ENCODE data around the gene RNU7-1.

DNA sequence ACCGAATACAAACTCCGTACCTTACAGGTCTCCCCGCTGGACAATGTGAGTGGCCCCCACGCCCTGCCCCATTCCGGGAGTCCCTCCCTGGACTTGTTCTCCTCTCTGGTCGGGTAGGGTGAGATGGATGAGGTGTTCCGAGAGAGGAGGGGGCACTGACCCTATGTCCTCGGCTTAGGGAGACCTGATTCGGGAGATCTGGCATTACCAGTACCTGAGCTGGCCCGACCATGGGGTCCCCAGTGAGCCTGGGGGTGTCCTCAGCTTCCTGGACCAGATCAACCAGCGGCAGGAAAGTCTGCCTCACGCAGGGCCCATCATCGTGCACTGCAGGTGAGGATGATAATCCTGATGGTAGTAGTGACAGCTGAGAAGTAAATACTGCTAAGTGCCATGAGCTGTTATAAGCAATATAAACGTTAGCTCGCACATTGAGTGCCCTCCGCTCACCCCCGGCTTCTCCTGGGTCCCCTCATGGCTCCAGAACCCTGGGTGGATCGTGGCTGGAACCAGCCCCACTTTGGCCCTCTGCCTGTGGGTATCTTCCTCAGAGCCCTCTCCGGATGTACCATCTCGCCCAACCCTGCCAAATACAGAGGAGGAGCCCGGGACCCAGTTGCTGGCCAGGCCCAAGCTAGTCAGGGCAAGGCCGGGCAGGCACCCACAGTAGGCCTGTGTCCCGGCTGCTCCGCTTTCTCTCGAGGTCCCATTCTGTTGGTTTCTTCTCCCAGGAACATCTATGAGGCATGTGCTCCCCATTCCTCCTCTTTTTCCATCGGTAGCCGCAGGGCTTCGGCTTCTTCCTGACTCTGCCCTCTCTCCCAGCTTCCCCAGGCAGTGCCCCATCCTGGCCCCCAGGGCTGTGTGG, 14.4 kb downstream of the RNU7-1 start:
- TF ChIP-seq, protein P1, sequence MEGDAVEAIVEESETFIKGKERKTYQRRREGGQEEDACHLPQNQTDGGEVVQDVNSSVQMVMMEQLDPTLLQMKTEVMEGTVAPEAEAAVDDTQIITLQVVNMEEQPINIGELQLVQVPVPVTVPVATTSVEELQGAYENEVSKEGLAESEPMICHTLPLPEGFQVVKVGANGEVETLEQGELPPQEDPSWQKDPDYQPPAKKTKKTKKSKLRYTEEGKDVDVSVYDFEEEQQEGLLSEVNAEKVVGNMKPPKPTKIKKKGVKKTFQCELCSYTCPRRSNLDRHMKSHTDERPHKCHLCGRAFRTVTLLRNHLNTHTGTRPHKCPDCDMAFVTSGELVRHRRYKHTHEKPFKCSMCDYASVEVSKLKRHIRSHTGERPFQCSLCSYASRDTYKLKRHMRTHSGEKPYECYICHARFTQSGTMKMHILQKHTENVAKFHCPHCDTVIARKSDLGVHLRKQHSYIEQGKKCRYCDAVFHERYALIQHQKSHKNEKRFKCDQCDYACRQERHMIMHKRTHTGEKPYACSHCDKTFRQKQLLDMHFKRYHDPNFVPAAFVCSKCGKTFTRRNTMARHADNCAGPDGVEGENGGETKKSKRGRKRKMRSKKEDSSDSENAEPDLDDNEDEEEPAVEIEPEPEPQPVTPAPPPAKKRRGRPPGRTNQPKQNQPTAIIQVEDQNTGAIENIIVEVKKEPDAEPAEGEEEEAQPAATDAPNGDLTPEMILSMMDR (IDR thresholded peaks at IDR 0.05; ENCODE audit: insufficient read depth, low read length, poor library complexity, severe bottlenecking), result no peak
- TF ChIP-seq EZH2phosphoT487 (conservative IDR thresholded peaks at IDR 0.05; ENCODE audit: low read length), result no peak
